HFFc6 (cell line): ENCODE results near the gene IL24. TPM values are rescaled to one million over a fixed set of nuclear protein-coding genes. Genes with fewer than 3 reads are reported as not detected.

ENCODE experiments used
- DNase-seq: peaks from one replicate; pipeline ENCODE4 v3.0.0-alpha.2; 2018
- H3K27ac Mint-ChIP-seq: 2 replicates; pipeline ENCODE4 v1.8.0; 2020; ENCODE audit warnings: mild to moderate bottlenecking, mixed read lengths
- H3K27me3 Mint-ChIP-seq: 2 replicates; pipeline ENCODE4 v1.8.0; 2021; ENCODE audit warnings: mild to moderate bottlenecking, moderate library complexity, mixed read lengths; ENCODE audit not compliant: insufficient read depth
- H3K36me3 Mint-ChIP-seq: 2 replicates; pipeline ENCODE4 v1.8.0; 2021; ENCODE audit warnings: low read depth, mixed read lengths
- H3K4me1 Mint-ChIP-seq: 2 replicates; pipeline ENCODE4 v1.8.0; 2020; ENCODE audit warnings: low read depth, mixed read lengths
- H3K4me3 Mint-ChIP-seq: 2 replicates; pipeline ENCODE4 v1.8.0; 2020; ENCODE audit warnings: mild to moderate bottlenecking, moderate library complexity, mixed read lengths
- H3K9me3 Mint-ChIP-seq: 2 replicates; pipeline ENCODE4 v1.8.0; 2020; ENCODE audit warnings: mild to moderate bottlenecking, mixed read lengths
- total RNA-seq, 6 experiments: library from RNA; stranded (reverse); fragmentation: NEBNext Ultra II Directional; extraction: Animal tissue kit (Norgen Biotek cat#: 25700); gene quantifications; 2 replicates in 1 of 6; 3 replicates in 5 of 6; pipeline ENCODE4 v1.2.3, GENCODE V29; 2021
- TF ChIP-seq, protein P1 (sequence below): fragments of 200-600 bp; sonication (generic); IDR thresholded peaks from 2 replicates; pipeline ENCODE4 v1.5.0; 2021; ENCODE audit warnings: antibody characterized with exemption, mild to moderate bottlenecking

Gene IL24
- total RNA-seq, 6 experiments from 2014 or later, result 0.24 TPM; not detected in 5

DNA sequence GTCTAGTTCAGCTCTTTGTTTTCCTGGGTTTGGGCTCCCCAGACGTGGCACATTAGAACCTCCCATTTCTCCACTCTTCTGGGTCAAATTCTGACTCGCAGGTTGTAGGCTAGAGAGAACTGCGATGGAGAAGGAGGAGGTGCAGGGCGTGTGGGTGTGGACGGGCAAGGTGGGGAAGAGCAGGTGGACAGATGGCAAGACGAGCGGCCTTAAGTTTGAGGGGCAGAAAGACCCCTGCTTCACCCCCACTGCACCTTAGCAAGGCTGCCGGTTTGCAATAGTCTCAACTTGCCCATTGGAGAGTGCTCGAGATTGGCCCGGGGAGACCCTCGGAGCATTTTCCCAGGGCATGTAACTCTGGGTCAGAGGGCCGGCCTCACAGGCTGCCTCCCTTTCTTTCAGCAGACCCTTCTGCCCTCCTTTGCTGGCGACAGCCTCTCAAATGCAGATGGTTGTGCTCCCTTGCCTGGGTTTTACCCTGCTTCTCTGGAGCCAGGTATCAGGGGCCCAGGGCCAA, 1.7 kb downstream of the IL24 start:
- TF ChIP-seq, protein P1, sequence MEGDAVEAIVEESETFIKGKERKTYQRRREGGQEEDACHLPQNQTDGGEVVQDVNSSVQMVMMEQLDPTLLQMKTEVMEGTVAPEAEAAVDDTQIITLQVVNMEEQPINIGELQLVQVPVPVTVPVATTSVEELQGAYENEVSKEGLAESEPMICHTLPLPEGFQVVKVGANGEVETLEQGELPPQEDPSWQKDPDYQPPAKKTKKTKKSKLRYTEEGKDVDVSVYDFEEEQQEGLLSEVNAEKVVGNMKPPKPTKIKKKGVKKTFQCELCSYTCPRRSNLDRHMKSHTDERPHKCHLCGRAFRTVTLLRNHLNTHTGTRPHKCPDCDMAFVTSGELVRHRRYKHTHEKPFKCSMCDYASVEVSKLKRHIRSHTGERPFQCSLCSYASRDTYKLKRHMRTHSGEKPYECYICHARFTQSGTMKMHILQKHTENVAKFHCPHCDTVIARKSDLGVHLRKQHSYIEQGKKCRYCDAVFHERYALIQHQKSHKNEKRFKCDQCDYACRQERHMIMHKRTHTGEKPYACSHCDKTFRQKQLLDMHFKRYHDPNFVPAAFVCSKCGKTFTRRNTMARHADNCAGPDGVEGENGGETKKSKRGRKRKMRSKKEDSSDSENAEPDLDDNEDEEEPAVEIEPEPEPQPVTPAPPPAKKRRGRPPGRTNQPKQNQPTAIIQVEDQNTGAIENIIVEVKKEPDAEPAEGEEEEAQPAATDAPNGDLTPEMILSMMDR, result no peak
- Mint-ChIP-seq H3K9me3 (no peaks in the 10 kb centered on the region), H3K4me3 (peak overlapping the region; percentile 60), H3K4me1 (peaks cover 69% of the 10 kb centered on the region), H3K36me3 (no peaks in the 10 kb centered on the region), H3K27ac (peak overlapping the region; percentile 81), H3K27me3 (no peaks in the 10 kb centered on the region; the same call in 1 of the 2 replicates)
- DNase-seq, result no peak

DNA sequence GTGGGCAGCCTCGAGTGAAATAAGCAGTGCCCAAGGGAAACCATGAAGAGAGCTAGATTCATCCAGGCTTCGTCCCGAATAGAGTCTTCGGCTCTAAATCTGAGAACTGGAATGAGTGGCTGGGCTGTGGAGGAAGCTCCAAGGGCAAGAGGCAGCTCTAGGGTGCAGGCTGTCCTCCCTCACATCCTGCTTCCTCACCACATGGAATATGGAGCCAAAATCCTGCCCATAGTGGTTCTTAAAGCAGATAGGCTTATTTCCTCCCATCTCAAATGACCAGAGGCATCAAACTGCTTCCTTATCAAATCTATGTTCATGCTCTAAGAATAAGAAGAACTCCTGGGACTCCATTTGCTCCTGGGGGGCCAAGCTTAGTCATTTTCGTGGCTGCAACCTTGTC, 2.5 kb downstream of the IL24 start:
- no peak overlapping the region for H3K27ac Mint-ChIP-seq
- TF ChIP-seq, protein P1, result no peak
- no peaks in the 10 kb centered on the region for H3K9me3 Mint-ChIP-seq
- no peak for DNase-seq
- peaks cover 72% of the 10 kb centered on the region for H3K4me1 Mint-ChIP-seq
- H3K36me3 Mint-ChIP-seq, result peaks cover 3% of the 10 kb centered on the region
- no peaks in the 10 kb centered on the region; the same call in 1 of the 2 replicates for H3K27me3 Mint-ChIP-seq
- no peak overlapping the region for H3K4me3 Mint-ChIP-seq

DNA sequence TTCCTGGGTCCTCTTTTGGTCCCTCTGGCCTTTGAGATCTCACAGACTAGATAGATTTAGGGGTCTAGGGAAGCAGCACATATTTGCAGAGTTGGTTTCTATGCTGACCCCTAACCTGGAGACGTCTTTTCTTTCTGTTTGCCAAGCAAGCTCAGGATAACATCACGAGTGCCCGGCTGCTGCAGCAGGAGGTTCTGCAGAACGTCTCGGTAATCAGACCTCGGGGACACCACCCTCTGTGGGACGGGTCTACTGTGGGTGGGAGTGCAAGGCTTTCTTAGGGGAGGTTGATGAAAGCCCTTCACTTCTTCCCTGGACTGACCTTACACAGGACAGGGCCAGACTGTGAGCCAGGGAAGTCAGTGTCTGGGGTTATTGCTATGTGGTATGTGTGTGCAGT, 2.9 kb downstream of the IL24 start:
- H3K27me3 Mint-ChIP-seq, result no peaks in the 10 kb centered on the region; the same call in 1 of the 2 replicates
- peaks cover 7% of the 10 kb centered on the region for H3K36me3 Mint-ChIP-seq
- no peaks in the 10 kb centered on the region for H3K9me3 Mint-ChIP-seq
- no peak overlapping the region for H3K4me3 Mint-ChIP-seq
- TF ChIP-seq, protein P1, result no peak
- no peak overlapping the region for H3K27ac Mint-ChIP-seq
- DNase-seq, result no peak
- peaks cover 76% of the 10 kb centered on the region for H3K4me1 Mint-ChIP-seq

DNA sequence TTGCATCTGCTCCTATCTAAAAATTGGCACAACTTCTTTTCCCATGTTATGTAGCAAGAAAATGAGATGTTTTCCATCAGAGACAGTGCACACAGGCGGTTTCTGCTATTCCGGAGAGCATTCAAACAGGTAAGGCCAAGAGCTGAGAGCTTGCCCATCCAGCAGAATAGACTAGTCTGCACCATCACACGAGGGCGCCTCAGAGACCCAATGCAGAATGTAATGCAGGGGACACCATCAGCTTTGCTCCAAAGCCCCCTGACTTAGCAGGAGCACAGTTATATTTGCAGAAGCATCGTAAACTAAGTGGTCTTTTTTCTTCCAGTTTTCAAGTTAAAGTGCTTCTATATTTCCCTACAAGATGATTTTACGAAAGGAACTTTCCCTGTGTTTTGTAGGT, 4.7 kb downstream of the IL24 start:
- no peak for DNase-seq
- TF ChIP-seq, protein P1, result no peak
- Mint-ChIP-seq H3K4me1 (peaks cover 74% of the 10 kb centered on the region), H3K36me3 (peaks cover 16% of the 10 kb centered on the region), H3K27ac (no peak overlapping the region), H3K4me3 (no peak overlapping the region), H3K9me3 (no peaks in the 10 kb centered on the region), H3K27me3 (no peaks in the 10 kb centered on the region; the same call in 1 of the 2 replicates)

DNA sequence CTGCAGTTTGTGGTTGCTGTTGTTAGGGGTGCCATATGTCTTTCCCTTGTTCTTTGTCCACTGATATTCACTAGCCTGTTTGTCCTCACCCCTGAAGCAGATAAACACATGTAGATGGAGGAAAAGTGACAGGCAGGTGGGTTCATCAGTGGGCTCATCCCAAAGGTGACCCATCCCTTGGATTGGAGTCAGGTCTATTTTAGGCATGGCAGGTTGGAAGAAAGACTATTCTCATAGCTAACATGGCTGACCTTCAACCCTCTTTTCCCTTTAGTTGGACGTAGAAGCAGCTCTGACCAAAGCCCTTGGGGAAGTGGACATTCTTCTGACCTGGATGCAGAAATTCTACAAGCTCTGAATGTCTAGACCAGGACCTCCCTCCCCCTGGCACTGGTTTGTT, 5.5 kb downstream of the IL24 start:
- no peak for DNase-seq
- no peaks in the 10 kb centered on the region; the same call in 1 of the 2 replicates for H3K27me3 Mint-ChIP-seq
- no peak overlapping the region for H3K27ac Mint-ChIP-seq
- no peak overlapping the region for H3K4me3 Mint-ChIP-seq
- TF ChIP-seq, protein P1, result no peak
- peaks cover 66% of the 10 kb centered on the region for H3K4me1 Mint-ChIP-seq
- H3K36me3 Mint-ChIP-seq, result peaks cover 16% of the 10 kb centered on the region
- no peaks in the 10 kb centered on the region for H3K9me3 Mint-ChIP-seq
